Neural crest cell (in vitro differentiated cells): ENCODE results near the gene TM4SF20. TPM values are rescaled to one million over a fixed set of nuclear protein-coding genes. Genes with fewer than 3 reads are reported as not detected.
"Not testable (repeated sequence)": the region's sequence is repeated elsewhere in the genome, so short reads cannot be mapped to it uniquely, and the experiment has no call there.

Experiments used
- DNase-seq: peaks from one replicate; pipeline ENCODE4 v3.0.0; 2021; ENCODE audit warnings: low read depth, mixed read lengths, low spot score
- H3K27ac Mint-ChIP-seq: one replicate; pipeline ENCODE4 v1.8.0; 2021; ENCODE audit warnings: mild to moderate bottlenecking, mixed read lengths; ENCODE audit not compliant: unreplicated experiment
- H3K27me3 Mint-ChIP-seq: 2 replicates; pipeline ENCODE4 v1.8.0; 2021; ENCODE audit warnings: low read depth, mild to moderate bottlenecking, mixed read lengths
- H3K36me3 Mint-ChIP-seq: 2 replicates; pipeline ENCODE4 v1.8.0; 2021; ENCODE audit warnings: low read depth, mild to moderate bottlenecking, mixed read lengths
- H3K4me1 Mint-ChIP-seq: 2 replicates; pipeline ENCODE4 v1.8.0; 2021; ENCODE audit warnings: mixed read lengths
- H3K4me3 Mint-ChIP-seq: one replicate; pipeline ENCODE4 v1.8.0; 2021; ENCODE audit warnings: mild to moderate bottlenecking, mixed read lengths
- H3K9me3 Mint-ChIP-seq: 2 replicates; pipeline ENCODE4 v1.8.0; 2021; ENCODE audit warnings: mixed read lengths
- CTCF ChIP-seq: fragments of 200-600 bp; sonication (generic); conservative IDR thresholded peaks from 2 replicates; pipeline ENCODE4 v1.5.0; 2021; ENCODE audit warnings: antibody characterized with exemption, mild to moderate bottlenecking
- total RNA-seq: library from RNA; stranded (reverse); gene quantifications from 2 replicates; pipeline ENCODE4 v1.2.1, GENCODE V29; 2021

Gene TM4SF20
- total RNA-seq, 1 donor from 2014 or later: not detected

- no peak for TF ChIP-seq CTCF
- no peak for DNase-seq
- Mint-ChIP-seq H3K4me1 (peaks cover 7% of the 10 kb centered on the region), H3K9me3 (no peaks in the 10 kb centered on the region), H3K4me3 (no peak overlapping the region), H3K27ac (no peak overlapping the region), H3K27me3 (no peaks in the 10 kb centered on the region), H3K36me3 (no peaks in the 10 kb centered on the region)
These were observed 9.0 kb downstream of the TM4SF20 start for GRCh38 chr2:227370092-227370491.

GRCh38 chr2:227368574-227368973 lies 10.5 kb downstream of the TM4SF20 start:
- H3K4me1 Mint-ChIP-seq: no peaks in the 10 kb centered on the region
- TF ChIP-seq CTCF: no peak
- no peaks in the 10 kb centered on the region for H3K27me3 Mint-ChIP-seq
- H3K9me3 Mint-ChIP-seq: no peaks in the 10 kb centered on the region
- H3K4me3 Mint-ChIP-seq: no peak overlapping the region
- DNase-seq: no peak
- peaks cover 3% of the 10 kb centered on the region for H3K36me3 Mint-ChIP-seq
- no peak overlapping the region for H3K27ac Mint-ChIP-seq

GRCh38 chr2:227367427-227367795 lies 11.7 kb downstream of the TM4SF20 start:
- no peaks in the 10 kb centered on the region for H3K9me3 Mint-ChIP-seq
- no peaks in the 10 kb centered on the region for H3K4me1 Mint-ChIP-seq
- no peaks in the 10 kb centered on the region for H3K27me3 Mint-ChIP-seq
- no peak overlapping the region for H3K27ac Mint-ChIP-seq
- no peak overlapping the region for H3K4me3 Mint-ChIP-seq
- no peak for TF ChIP-seq CTCF
- peaks cover 5% of the 10 kb centered on the region for H3K36me3 Mint-ChIP-seq
- DNase-seq: no peak

- Mint-ChIP-seq H3K36me3 (peaks cover 5% of the 10 kb centered on the region), H3K4me3 (no peak overlapping the region), H3K4me1 (no peaks in the 10 kb centered on the region), H3K27me3 (no peaks in the 10 kb centered on the region), H3K27ac (no peak overlapping the region), H3K9me3 (no peaks in the 10 kb centered on the region)
- no peak for TF ChIP-seq CTCF
- no peak for DNase-seq
These were observed 12.2 kb downstream of the TM4SF20 start for GRCh38 chr2:227366769-227367426.

- Mint-ChIP-seq H3K9me3 (no peaks in the 10 kb centered on the region), H3K36me3 (peaks cover 9% of the 10 kb centered on the region), H3K27me3 (no peaks in the 10 kb centered on the region), H3K4me1 (no peaks in the 10 kb centered on the region), H3K4me3 (no peak overlapping the region), H3K27ac (no peak overlapping the region)
- no peak for DNase-seq
- no peak for TF ChIP-seq CTCF
These were observed 13.3 kb downstream of the TM4SF20 start for GRCh38 chr2:227365833-227366232.

- not testable (repeated sequence) for H3K36me3 Mint-ChIP-seq, H3K4me1 Mint-ChIP-seq, DNase-seq, H3K9me3 Mint-ChIP-seq, H3K4me3 Mint-ChIP-seq, H3K27ac Mint-ChIP-seq, H3K27me3 Mint-ChIP-seq
These were observed 14.4 kb downstream of the TM4SF20 start for GRCh38 chr2:227364585-227365263.
